GM15510 (cell line): Measurements from ENCODE around the gene GFOD1.

Experiments used
- POLR2A ChIP-seq: IDR thresholded peaks from 3 replicates; pipeline ENCODE4 v1.6.1; 2011; ENCODE audit warnings: borderline replicate concordance; ENCODE audit not compliant: insufficient read length; ENCODE audit errors: extremely low read depth

Gene GFOD1

GRCh38 chr6:13522656-13523055 is 35.3 kb upstream of the GFOD1 start:
- no peak for TF ChIP-seq POLR2A

GRCh38 chr6:13519839-13520238 is 32.4 kb upstream of the GFOD1 start:
- no peak for TF ChIP-seq POLR2A

- TF ChIP-seq POLR2A: no peak
Measured at GRCh38 chr6:13517116-13517515, 29.7 kb upstream of the GFOD1 start.

GRCh38 chr6:13515912-13516311 is 28.5 kb upstream of the GFOD1 start:
- no peak for TF ChIP-seq POLR2A

- no peak for TF ChIP-seq POLR2A
Measured at GRCh38 chr6:13513626-13514502, 26.5 kb upstream of the GFOD1 start.

- TF ChIP-seq POLR2A: no peak
Measured at GRCh38 chr6:13512900-13513299, 25.5 kb upstream of the GFOD1 start.

GRCh38 chr6:13511913-13512717 is 24.7 kb upstream of the GFOD1 start:
- no peak for TF ChIP-seq POLR2A

- TF ChIP-seq POLR2A: no peak
Measured at GRCh38 chr6:13508711-13509705, 21.6 kb upstream of the GFOD1 start.

- no peak for TF ChIP-seq POLR2A
Measured at GRCh38 chr6:13507306-13507860, 20.0 kb upstream of the GFOD1 start.

GRCh38 chr6:13505345-13505734 is 17.9 kb upstream of the GFOD1 start:
- no peak for TF ChIP-seq POLR2A

GRCh38 chr6:13504611-13505344 is 17.4 kb upstream of the GFOD1 start:
- TF ChIP-seq POLR2A: no peak

GRCh38 chr6:13500915-13501314 is 13.5 kb upstream of the GFOD1 start:
- no peak for TF ChIP-seq POLR2A

- TF ChIP-seq POLR2A: no peak
Measured at GRCh38 chr6:13500264-13500663, 12.9 kb upstream of the GFOD1 start.
